WTC11 (cell line): ENCODE measurements around the gene METTL1. TPM values are rescaled to one million over a fixed set of nuclear protein-coding genes. Genes with fewer than 3 reads are reported as not detected.

Experiments
- ATAC-seq: fragments of 200-7000 bp; cut with Tn5 transposase; 2 replicates; pipeline ENCODE4 v1.10.0; 2021; ENCODE audit warnings: mild to moderate bottlenecking, moderate library complexity
- CTCF ChIA-PET: fragments of 300-600 bp; sonication (Branson Sonifier 250); formaldehyde crosslinking; loops from one replicate; lab custom pipeline; 2021; ENCODE audit warnings: antibody characterized with exemption; lab: Charles Lee
- POLR2A ChIA-PET: fragments of 350-600 bp; sonication (Branson Sonifier 250); formaldehyde crosslinking; loops from one replicate; lab custom pipeline; 2021; ENCODE audit warnings: antibody characterized with exemption; lab: Charles Lee
- DNase-seq: peaks from one replicate; pipeline ENCODE4 v3.0.0; 2021; ENCODE audit warnings: low spot score
- H3K27ac Mint-ChIP-seq: 2 replicates; pipeline ENCODE4 v1.8.0; 2021; ENCODE audit warnings: mixed read lengths
- H3K27me3 Mint-ChIP-seq: 2 replicates; pipeline ENCODE4 v1.8.0; 2021; ENCODE audit warnings: low read depth, mild to moderate bottlenecking, moderate library complexity, mixed read lengths
- H3K36me3 Mint-ChIP-seq: 2 replicates; pipeline ENCODE4 v1.8.0; 2021; ENCODE audit warnings: mixed read lengths
- H3K4me1 Mint-ChIP-seq: 2 replicates; pipeline ENCODE4 v1.8.0; 2022; ENCODE audit warnings: mixed read lengths
- H3K4me3 Mint-ChIP-seq: 2 replicates; pipeline ENCODE4 v1.8.0; 2021; ENCODE audit warnings: mild to moderate bottlenecking, moderate library complexity, mixed read lengths
- H3K9me3 Mint-ChIP-seq: 2 replicates; pipeline ENCODE4 v1.8.0; 2021; ENCODE audit warnings: mixed read lengths
- CREB1 ChIP-seq: sonication (generic); formaldehyde crosslinking; IDR thresholded peaks from 2 replicates; pipeline ENCODE4 v1.8.0; 2023; ENCODE audit warnings: mild to moderate bottlenecking, missing genetic modification reagents
- FOXP1 ChIP-seq: sonication (generic); formaldehyde crosslinking; IDR thresholded peaks from 2 replicates; pipeline ENCODE4 v1.8.0; 2022; ENCODE audit warnings: missing genetic modification reagents, mild to moderate bottlenecking, moderate library complexity, borderline replicate concordance
- GABPB1 ChIP-seq: sonication (generic); formaldehyde crosslinking; IDR thresholded peaks from 2 replicates; pipeline ENCODE4 v1.8.1; 2023; ENCODE audit warnings: mild to moderate bottlenecking, missing genetic modification reagents
- HMGXB4 ChIP-seq: sonication (generic); formaldehyde crosslinking; IDR thresholded peaks from 2 replicates; pipeline ENCODE4 v1.8.1; 2023; ENCODE audit warnings: mild to moderate bottlenecking, moderate library complexity, missing genetic modification reagents
- JAZF1 ChIP-seq: fragments of 250-450 bp; sonication (Bioruptor Pico); IDR thresholded peaks from 2 replicates; pipeline ENCODE4 v1.9.0; 2021; ENCODE audit warnings: moderate library complexity, mild to moderate bottlenecking, inconsistent platforms
- KAT7 ChIP-seq: sonication (generic); formaldehyde crosslinking; IDR thresholded peaks from 2 replicates; pipeline ENCODE4 v1.8.1; 2023; ENCODE audit warnings: missing genetic modification reagents, mild to moderate bottlenecking, borderline replicate concordance
- MAX ChIP-seq: sonication (generic); formaldehyde crosslinking; IDR thresholded peaks from 2 replicates; pipeline ENCODE4 v1.8.0; 2022; ENCODE audit warnings: mild to moderate bottlenecking, missing genetic modification reagents
- NFE2L1 ChIP-seq: sonication (generic); formaldehyde crosslinking; IDR thresholded peaks from 2 replicates; pipeline ENCODE4 v1.8.1; 2023; ENCODE audit warnings: missing genetic modification reagents
- NR1H2 ChIP-seq: sonication (generic); formaldehyde crosslinking; IDR thresholded peaks from 2 replicates; pipeline ENCODE4 v1.9.0; 2021; ENCODE audit warnings: mild to moderate bottlenecking, moderate library complexity, missing genetic modification reagents
- NR3C1 ChIP-seq: sonication (generic); formaldehyde crosslinking; conservative IDR thresholded peaks from 2 replicates; pipeline ENCODE4 v1.8.1; 2023; ENCODE audit warnings: low read depth, mild to moderate bottlenecking, missing genetic modification reagents
- OVOL2 ChIP-seq: fragments of 250-450 bp; sonication (Bioruptor Pico); IDR thresholded peaks from 2 replicates; pipeline ENCODE4 v1.9.0; 2021; ENCODE audit warnings: mild to moderate bottlenecking, borderline replicate concordance
- SMAD3 ChIP-seq: sonication (generic); formaldehyde crosslinking; IDR thresholded peaks from 2 replicates; pipeline ENCODE4 v1.8.0; 2022; ENCODE audit warnings: missing genetic modification reagents, mild to moderate bottlenecking, borderline replicate concordance
- SMAD4 ChIP-seq: sonication (generic); formaldehyde crosslinking; IDR thresholded peaks from 2 replicates; pipeline ENCODE4 v1.8.0; 2022; ENCODE audit warnings: mild to moderate bottlenecking, missing genetic modification reagents
- TEAD4 ChIP-seq: sonication (generic); formaldehyde crosslinking; IDR thresholded peaks from 2 replicates; pipeline ENCODE4 v1.8.0; 2022; ENCODE audit warnings: mild to moderate bottlenecking, missing genetic modification reagents
- TP53 ChIP-seq: sonication (generic); formaldehyde crosslinking; IDR thresholded peaks from 2 replicates; pipeline ENCODE4 v1.8.1; 2023; ENCODE audit warnings: mild to moderate bottlenecking, missing genetic modification reagents
- ZNF121 ChIP-seq: sonication (generic); formaldehyde crosslinking; IDR thresholded peaks from 2 replicates; pipeline ENCODE4 v1.8.0; 2023; ENCODE audit warnings: missing genetic modification reagents
- ZNF281 ChIP-seq: sonication (generic); formaldehyde crosslinking; IDR thresholded peaks from 2 replicates; pipeline ENCODE4 v1.8.0; 2023; ENCODE audit warnings: mild to moderate bottlenecking, missing genetic modification reagents
- ZNF532 ChIP-seq: fragments of 250-450 bp; sonication (Bioruptor Pico); IDR thresholded peaks from 2 replicates; pipeline ENCODE4 v1.9.0; 2021; ENCODE audit warnings: mild to moderate bottlenecking, borderline replicate concordance
- total RNA-seq: library from RNA; stranded (reverse); gene quantifications from 3 replicates; pipeline ENCODE4 v1.2.3, GENCODE V29; 2021
- TF ChIP-seq, protein P1 (sequence below): sonication (generic); formaldehyde crosslinking; IDR thresholded peaks from 2 replicates; pipeline ENCODE4 v1.8.1; 2023; ENCODE audit warnings: mild to moderate bottlenecking, missing genetic modification reagents
- TF ChIP-seq, protein P2 (sequence below): fragments of 200-600 bp; IDR thresholded peaks from 2 replicates; pipeline ENCODE4 v1.8.0; 2022; ENCODE audit warnings: antibody characterized with exemption
- TF ChIP-seq, protein P3 (sequence below): fragments of 250-450 bp; sonication (Bioruptor Pico); IDR thresholded peaks from 2 replicates; pipeline ENCODE4 v1.8.0; 2021; ENCODE audit warnings: mild to moderate bottlenecking

METTL1 gene
- total RNA-seq, 1 experiment from 2014 or later, result 25.5 TPM

DNA sequence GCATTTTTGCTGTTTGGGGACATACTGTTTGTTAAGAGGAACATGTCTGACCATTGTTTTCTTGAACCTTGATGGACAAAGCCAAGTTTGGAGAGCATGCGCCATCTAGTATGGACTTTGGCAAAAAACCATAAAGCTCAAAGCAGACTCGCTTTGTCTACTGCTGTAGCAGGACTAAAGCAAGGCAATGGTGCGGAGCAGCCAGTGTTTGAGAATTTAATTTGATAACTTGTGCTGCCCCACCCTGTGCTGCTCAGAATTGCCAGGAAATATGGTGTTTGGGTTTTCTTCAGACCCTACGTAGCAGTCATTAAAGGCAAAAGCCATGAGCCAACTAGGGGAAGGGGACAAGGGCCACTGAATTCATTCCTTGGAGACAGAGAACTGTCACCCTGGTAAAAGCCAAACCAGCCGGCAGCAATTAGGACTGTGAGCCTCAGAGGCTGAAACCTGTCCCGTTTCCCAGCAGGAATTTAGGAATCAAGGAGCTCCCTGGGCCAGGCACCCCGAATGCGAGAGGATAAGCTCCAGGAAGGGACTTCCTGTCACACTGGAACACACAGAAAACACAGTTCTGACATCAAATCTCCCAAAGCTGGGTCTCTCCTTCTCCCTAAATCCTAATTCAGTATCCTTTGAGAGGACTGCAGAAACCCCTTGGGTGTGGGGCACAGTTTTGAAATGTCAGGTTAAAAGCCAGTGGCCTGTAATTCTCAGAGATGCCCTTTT, 45.5 kb upstream of the METTL1 start:
- Mint-ChIP-seq H3K4me1 (peaks cover 8% of the 10 kb centered on the region; the same call in 1 of the 2 replicates), H3K27ac (no peak overlapping the region), H3K27me3 (no peaks in the 10 kb centered on the region; the same call in 1 of the 2 replicates), H3K4me3 (no peak overlapping the region), H3K9me3 (no peaks in the 10 kb centered on the region), H3K36me3 (peaks cover 7% of the 10 kb centered on the region)
- TF ChIP-seq HMGXB4 (CRISPR knock-in tag) (no peak), ZNF281 (CRISPR knock-in tag) (no peak), NR3C1 (CRISPR knock-in tag) (no peak), ZNF121 (no peak), ZNF532 (CRISPR knock-in tag) (no peak), CREB1 (CRISPR knock-in tag) (no peak), TEAD4 (no peak), JAZF1 (CRISPR knock-in tag) (no peak), SMAD4 (no peak), GABPB1 (CRISPR knock-in tag) (no peak)
- TF ChIP-seq, protein P1, sequence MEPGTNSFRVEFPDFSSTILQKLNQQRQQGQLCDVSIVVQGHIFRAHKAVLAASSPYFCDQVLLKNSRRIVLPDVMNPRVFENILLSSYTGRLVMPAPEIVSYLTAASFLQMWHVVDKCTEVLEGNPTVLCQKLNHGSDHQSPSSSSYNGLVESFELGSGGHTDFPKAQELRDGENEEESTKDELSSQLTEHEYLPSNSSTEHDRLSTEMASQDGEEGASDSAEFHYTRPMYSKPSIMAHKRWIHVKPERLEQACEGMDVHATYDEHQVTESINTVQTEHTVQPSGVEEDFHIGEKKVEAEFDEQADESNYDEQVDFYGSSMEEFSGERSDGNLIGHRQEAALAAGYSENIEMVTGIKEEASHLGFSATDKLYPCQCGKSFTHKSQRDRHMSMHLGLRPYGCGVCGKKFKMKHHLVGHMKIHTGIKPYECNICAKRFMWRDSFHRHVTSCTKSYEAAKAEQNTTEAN (CRISPR knock-in tag), result no peak
- TF ChIP-seq, protein P2, sequence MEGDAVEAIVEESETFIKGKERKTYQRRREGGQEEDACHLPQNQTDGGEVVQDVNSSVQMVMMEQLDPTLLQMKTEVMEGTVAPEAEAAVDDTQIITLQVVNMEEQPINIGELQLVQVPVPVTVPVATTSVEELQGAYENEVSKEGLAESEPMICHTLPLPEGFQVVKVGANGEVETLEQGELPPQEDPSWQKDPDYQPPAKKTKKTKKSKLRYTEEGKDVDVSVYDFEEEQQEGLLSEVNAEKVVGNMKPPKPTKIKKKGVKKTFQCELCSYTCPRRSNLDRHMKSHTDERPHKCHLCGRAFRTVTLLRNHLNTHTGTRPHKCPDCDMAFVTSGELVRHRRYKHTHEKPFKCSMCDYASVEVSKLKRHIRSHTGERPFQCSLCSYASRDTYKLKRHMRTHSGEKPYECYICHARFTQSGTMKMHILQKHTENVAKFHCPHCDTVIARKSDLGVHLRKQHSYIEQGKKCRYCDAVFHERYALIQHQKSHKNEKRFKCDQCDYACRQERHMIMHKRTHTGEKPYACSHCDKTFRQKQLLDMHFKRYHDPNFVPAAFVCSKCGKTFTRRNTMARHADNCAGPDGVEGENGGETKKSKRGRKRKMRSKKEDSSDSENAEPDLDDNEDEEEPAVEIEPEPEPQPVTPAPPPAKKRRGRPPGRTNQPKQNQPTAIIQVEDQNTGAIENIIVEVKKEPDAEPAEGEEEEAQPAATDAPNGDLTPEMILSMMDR, result no peak
- POLR2A ChIA-PET, result interaction anchor here (0.5 to 1.5 kb wide), 3 partner anchors 15 to 300 kb away, joined by 3 to 4 read pairs (median 3); no protein-coding TSS in a partner anchor
- ATAC-seq (no peak), DNase-seq (no peak)
- CTCF ChIA-PET, result interaction anchor here (0.7 to 2.2 kb wide), 6 partner anchors 15 to 234 kb away, joined by 3 to 14 read pairs (median 4); no protein-coding TSS in a partner anchor

DNA sequence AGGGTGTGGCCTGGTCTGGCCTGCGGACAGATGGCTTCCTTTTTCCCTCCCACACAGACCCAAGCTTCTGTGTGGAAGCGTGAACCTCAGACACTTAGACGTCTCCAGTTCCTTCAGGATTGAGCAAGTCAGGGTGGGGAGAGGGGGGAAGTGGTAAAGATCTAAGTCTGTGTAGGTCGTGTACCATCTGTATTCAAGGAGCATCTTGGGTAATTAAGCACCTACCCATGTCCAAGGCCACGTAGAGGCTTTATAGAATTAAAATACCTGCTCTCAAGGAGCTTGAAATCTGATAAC, 44.9 kb upstream of the METTL1 start:
- CTCF ChIA-PET, result interaction anchor here (4.7 kb wide), 1 partner anchor 15 kb away, joined by 60 read pairs; no protein-coding TSS in a partner anchor
- no peak overlapping the region for H3K27ac Mint-ChIP-seq
- H3K9me3 Mint-ChIP-seq, result no peaks in the 10 kb centered on the region
- peaks cover 8% of the 10 kb centered on the region; the same call in 1 of the 2 replicates for H3K4me1 Mint-ChIP-seq
- H3K27me3 Mint-ChIP-seq, result no peaks in the 10 kb centered on the region; the same call in 1 of the 2 replicates
- ATAC-seq (no peak), DNase-seq (no peak)
- POLR2A ChIA-PET, result no interaction called here
- no peak overlapping the region for H3K4me3 Mint-ChIP-seq
- peaks cover 3% of the 10 kb centered on the region; the same call in 1 of the 2 replicates for H3K36me3 Mint-ChIP-seq
- TF ChIP-seq KAT7 (CRISPR knock-in tag) (no peak), OVOL2 (CRISPR knock-in tag) (no peak), MAX (CRISPR knock-in tag) (no peak), JAZF1 (CRISPR knock-in tag) (no peak), SMAD3 (no peak), GABPB1 (CRISPR knock-in tag) (no peak), NR1H2 (CRISPR knock-in tag) (no peak), FOXP1 (CRISPR knock-in tag) (no peak), NR3C1 (CRISPR knock-in tag) (no peak), NFE2L1 (CRISPR knock-in tag) (no peak), TP53 (CRISPR knock-in tag) (no peak)
- TF ChIP-seq, protein P3, sequence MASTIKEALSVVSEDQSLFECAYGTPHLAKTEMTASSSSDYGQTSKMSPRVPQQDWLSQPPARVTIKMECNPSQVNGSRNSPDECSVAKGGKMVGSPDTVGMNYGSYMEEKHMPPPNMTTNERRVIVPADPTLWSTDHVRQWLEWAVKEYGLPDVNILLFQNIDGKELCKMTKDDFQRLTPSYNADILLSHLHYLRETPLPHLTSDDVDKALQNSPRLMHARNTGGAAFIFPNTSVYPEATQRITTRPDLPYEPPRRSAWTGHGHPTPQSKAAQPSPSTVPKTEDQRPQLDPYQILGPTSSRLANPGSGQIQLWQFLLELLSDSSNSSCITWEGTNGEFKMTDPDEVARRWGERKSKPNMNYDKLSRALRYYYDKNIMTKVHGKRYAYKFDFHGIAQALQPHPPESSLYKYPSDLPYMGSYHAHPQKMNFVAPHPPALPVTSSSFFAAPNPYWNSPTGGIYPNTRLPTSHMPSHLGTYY, result no peak
